Endothelial cell (in vitro differentiated cells): Measurements from ENCODE around the gene CCDC171. TPM values are rescaled to one million over a fixed set of nuclear protein-coding genes. Genes with fewer than 3 reads are reported as not detected.

Experiments used
- DNase-seq: peaks from one replicate; pipeline ENCODE4 v3.0.0; 2021; ENCODE audit warnings: low spot score
- H3K27ac Mint-ChIP-seq: one replicate; pipeline ENCODE4 v1.8.0; 2021; ENCODE audit warnings: mixed read lengths, inconsistent platforms; ENCODE audit not compliant: unreplicated experiment
- H3K27me3 Mint-ChIP-seq: one replicate; pipeline ENCODE4 v1.8.0; 2021; ENCODE audit warnings: mild to moderate bottlenecking, moderate library complexity, mixed read lengths, inconsistent platforms; ENCODE audit not compliant: unreplicated experiment
- H3K36me3 Mint-ChIP-seq: one replicate; pipeline ENCODE4 v1.8.0; 2021; ENCODE audit warnings: mild to moderate bottlenecking, low read depth, mixed read lengths, inconsistent platforms; ENCODE audit not compliant: unreplicated experiment
- H3K4me1 Mint-ChIP-seq: one replicate; pipeline ENCODE4 v1.8.0; 2021; ENCODE audit warnings: mild to moderate bottlenecking, mixed read lengths, inconsistent platforms; ENCODE audit not compliant: unreplicated experiment
- H3K4me3 Mint-ChIP-seq: one replicate; pipeline ENCODE4 v1.8.0; 2021; ENCODE audit warnings: mild to moderate bottlenecking, mixed read lengths, inconsistent platforms; ENCODE audit not compliant: unreplicated experiment
- H3K9me3 Mint-ChIP-seq: one replicate; pipeline ENCODE4 v1.8.0; 2021; ENCODE audit warnings: mixed read lengths, inconsistent platforms; ENCODE audit not compliant: unreplicated experiment
- total RNA-seq: library from RNA; stranded (reverse); fragmentation: NEBNext Ultra II Directional; extraction: Animal tissue kit (Norgen Biotek cat#: 25700); gene quantifications from one replicate; pipeline ENCODE4 v1.2.1, GENCODE V29; 2021; ENCODE audit not compliant: unreplicated experiment
- TF ChIP-seq, protein P1 (sequence below): fragments of 200-600 bp; sonication (generic); IDR thresholded peaks from one replicate; pipeline ENCODE4 v1.5.0; 2021; ENCODE audit warnings: antibody characterized with exemption; ENCODE audit not compliant: unreplicated experiment

Gene CCDC171
- total RNA-seq, 1 donor from 2014 or later, result 6.5 TPM

DNA sequence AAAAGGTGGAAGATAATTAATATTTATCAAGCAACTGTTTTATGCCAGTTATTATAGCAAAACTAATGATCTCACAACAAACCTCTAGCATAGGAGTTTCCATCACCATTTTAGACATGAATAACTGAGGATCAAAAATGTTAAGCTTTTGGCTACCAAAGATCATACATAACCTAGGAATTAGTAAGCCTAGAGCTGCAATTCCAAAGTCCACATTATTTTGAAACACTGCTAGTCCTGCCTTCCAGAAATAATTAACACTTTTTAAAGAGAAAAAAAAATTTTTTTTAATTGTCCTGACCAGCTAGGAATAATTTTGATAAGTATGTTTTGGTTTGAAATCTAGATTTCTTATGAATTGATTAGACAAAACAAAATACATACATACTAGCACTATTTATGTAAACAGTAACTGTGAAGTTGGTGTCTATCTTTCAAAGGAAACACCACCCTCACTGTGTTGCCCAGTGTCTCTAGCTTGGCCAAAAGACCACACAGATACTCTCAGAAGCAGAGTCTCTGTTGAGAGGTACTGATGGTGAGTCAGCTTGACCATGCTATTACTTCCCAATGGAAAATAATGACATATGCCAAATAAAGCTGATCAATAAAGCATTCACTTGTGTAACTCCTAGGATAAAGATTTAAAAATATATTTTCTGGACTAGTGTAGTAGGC, 422.4 kb downstream of the CCDC171 start:
- H3K36me3 Mint-ChIP-seq, result no peaks in the 10 kb centered on the region
- H3K27me3 Mint-ChIP-seq, result peaks cover 3% of the 10 kb centered on the region
- no peaks in the 10 kb centered on the region for H3K4me1 Mint-ChIP-seq
- no peak overlapping the region for H3K4me3 Mint-ChIP-seq
- TF ChIP-seq, protein P1, sequence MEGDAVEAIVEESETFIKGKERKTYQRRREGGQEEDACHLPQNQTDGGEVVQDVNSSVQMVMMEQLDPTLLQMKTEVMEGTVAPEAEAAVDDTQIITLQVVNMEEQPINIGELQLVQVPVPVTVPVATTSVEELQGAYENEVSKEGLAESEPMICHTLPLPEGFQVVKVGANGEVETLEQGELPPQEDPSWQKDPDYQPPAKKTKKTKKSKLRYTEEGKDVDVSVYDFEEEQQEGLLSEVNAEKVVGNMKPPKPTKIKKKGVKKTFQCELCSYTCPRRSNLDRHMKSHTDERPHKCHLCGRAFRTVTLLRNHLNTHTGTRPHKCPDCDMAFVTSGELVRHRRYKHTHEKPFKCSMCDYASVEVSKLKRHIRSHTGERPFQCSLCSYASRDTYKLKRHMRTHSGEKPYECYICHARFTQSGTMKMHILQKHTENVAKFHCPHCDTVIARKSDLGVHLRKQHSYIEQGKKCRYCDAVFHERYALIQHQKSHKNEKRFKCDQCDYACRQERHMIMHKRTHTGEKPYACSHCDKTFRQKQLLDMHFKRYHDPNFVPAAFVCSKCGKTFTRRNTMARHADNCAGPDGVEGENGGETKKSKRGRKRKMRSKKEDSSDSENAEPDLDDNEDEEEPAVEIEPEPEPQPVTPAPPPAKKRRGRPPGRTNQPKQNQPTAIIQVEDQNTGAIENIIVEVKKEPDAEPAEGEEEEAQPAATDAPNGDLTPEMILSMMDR, result no peak
- H3K27ac Mint-ChIP-seq, result no peak overlapping the region
- H3K9me3 Mint-ChIP-seq, result no peaks in the 10 kb centered on the region
- DNase-seq, result no peak

DNA sequence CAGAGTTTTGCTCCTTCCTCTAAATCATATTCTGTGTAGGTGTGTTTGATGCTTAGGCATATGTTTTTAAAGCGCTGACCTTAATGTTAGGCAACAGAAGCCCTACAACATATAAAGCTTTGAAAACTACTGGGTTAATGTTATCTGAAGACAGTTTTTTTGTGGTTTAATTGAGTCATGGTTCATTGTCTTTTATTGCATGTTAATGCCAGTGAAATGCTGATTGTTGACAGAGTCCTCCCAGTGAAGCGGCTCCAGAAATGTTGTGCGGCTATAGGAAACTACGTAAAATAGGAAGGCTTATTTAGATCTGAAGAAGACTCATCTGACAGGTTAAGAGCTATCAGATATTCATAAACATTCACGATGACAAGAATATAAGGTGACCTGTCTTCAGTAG, 424.6 kb downstream of the CCDC171 start:
- DNase-seq, result no peak
- Mint-ChIP-seq H3K27ac (no peak overlapping the region), H3K4me1 (no peaks in the 10 kb centered on the region), H3K36me3 (no peaks in the 10 kb centered on the region), H3K4me3 (no peak overlapping the region), H3K27me3 (peaks cover 3% of the 10 kb centered on the region), H3K9me3 (no peaks in the 10 kb centered on the region)
- TF ChIP-seq, protein P1, result no peak

DNA sequence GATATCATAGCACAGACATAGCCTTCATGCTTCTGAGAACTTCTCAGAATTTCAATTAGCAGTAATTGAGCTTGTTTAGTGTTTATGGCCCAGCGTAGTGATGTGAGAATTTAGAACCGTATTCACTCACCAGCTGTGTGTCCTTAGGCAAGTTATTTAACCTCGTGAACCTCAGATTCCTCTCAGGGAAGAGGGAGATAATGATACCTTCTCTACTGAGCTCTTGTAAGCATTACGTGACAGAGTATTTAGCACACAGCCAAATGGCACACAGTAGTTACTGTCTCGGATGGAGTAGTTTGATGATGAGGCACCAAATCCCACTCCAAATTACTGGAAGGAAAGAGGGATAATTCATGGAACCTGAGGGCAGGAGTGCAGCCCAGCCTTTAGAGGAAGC, 429.3 kb downstream of the CCDC171 start:
- Mint-ChIP-seq H3K36me3 (no peaks in the 10 kb centered on the region), H3K4me1 (no peaks in the 10 kb centered on the region), H3K27me3 (peaks cover 3% of the 10 kb centered on the region), H3K9me3 (no peaks in the 10 kb centered on the region), H3K27ac (no peak overlapping the region), H3K4me3 (no peak overlapping the region)
- TF ChIP-seq, protein P1, result no peak
- DNase-seq, result no peak

GRCh38 chr9:15999422-16000339, 446.8 kb downstream of the CCDC171 start:
- no peaks in the 10 kb centered on the region for H3K27me3 Mint-ChIP-seq
- no peak overlapping the region for H3K27ac Mint-ChIP-seq

More at GRCh38 chr9:15999422-16000339, 446.8 kb downstream of the CCDC171 start:
- TF ChIP-seq, protein P1, result no peak
- Mint-ChIP-seq H3K4me1 (peaks cover 4% of the 10 kb centered on the region), H3K9me3 (no peaks in the 10 kb centered on the region), H3K36me3 (no peaks in the 10 kb centered on the region), H3K4me3 (no peak overlapping the region)
- no peak for DNase-seq
